Fibroblast of the aortic adventitia (primary cell): ENCODE data around the gene CIROP. TPM values are rescaled to one million over a fixed set of nuclear protein-coding genes. Genes with fewer than 3 reads are reported as not detected.

Source experiments
- DNase-seq: peaks from one replicate; pipeline ENCODE4 v3.0.0-alpha.2; 2010; ENCODE audit warnings: low read depth
- H3K4me3 ChIP-seq: 2 replicates; pipeline ENCODE4 v1.5.1; 2011; ENCODE audit warnings: low read depth, mild to moderate bottlenecking, control low read depth, low read length, moderate library complexity
- total RNA-seq: library from RNA; depleted of rRNA; stranded (reverse); fragments of >200 nt; gene quantifications from 2 replicates; pipeline ENCODE4 v1.2.3, GENCODE V29; 2012; ENCODE audit warnings: low replicate concordance
- TF ChIP-seq, protein P1 (sequence below): IDR thresholded peaks from 2 replicates; pipeline ENCODE4 v1.5.1; 2011; ENCODE audit warnings: mild to moderate bottlenecking, low read length, control low read depth, inconsistent platforms; ENCODE audit not compliant: insufficient read depth

The CIROP gene
- total RNA-seq, 1 donor: 1.8 TPM

DNA sequence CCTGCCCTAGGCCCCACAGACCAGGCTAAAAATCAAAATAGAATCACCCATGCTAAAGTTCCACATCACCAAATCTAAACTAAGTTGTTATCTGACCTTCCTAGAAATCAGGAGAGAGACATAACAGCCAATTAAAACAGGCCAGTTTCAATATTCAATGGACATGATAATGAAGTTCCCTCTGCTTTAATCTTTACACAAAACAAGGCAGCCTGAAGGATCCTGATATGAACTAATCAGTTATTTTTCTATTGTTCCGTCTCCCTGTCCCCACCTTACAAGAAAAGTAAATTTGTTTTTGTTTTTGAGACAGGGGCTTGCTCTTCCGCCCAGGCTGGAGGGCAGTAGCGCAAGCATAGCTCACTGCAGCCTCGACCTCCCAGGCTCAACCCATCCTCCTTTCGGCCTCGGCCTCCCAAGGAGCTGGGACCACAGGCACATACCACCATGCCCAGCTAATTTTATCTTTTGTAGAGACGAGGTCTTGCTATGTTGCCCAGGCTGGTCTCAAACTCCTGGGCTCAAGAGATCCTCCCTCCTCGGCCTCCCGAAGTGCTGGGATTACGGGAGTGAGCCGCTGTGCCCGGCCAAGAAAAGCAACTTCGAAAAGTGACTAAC, 19.7 kb upstream of the CIROP start:
- H3K4me3 ChIP-seq: no peak overlapping the region
- no peak for DNase-seq
- TF ChIP-seq, protein P1, sequence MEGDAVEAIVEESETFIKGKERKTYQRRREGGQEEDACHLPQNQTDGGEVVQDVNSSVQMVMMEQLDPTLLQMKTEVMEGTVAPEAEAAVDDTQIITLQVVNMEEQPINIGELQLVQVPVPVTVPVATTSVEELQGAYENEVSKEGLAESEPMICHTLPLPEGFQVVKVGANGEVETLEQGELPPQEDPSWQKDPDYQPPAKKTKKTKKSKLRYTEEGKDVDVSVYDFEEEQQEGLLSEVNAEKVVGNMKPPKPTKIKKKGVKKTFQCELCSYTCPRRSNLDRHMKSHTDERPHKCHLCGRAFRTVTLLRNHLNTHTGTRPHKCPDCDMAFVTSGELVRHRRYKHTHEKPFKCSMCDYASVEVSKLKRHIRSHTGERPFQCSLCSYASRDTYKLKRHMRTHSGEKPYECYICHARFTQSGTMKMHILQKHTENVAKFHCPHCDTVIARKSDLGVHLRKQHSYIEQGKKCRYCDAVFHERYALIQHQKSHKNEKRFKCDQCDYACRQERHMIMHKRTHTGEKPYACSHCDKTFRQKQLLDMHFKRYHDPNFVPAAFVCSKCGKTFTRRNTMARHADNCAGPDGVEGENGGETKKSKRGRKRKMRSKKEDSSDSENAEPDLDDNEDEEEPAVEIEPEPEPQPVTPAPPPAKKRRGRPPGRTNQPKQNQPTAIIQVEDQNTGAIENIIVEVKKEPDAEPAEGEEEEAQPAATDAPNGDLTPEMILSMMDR: no peak

DNA sequence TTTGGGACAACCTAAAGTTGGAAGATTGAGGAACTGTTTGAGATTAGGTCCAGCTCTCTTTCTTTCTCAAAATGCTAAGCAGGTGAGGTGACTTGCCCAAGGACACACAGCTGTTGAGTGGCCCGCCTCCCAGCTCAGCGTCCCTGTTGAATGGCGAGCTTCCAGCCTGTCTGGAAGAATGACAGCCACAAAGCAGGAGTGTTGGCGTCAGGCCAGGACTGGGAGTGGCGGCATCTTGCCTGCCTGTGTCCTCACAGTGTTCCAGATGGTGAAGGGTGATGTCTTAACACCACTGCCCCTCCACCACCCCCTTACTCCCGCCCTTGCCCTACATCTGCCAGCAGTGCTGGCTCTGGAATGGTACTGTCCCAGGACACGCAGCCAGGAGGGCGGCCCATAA, 18.6 kb upstream of the CIROP start:
- TF ChIP-seq, protein P1: no peak
- DNase-seq: no peak
- H3K4me3 ChIP-seq: no peak overlapping the region

- DNase-seq: no peak
- no peak overlapping the region for H3K4me3 ChIP-seq
- TF ChIP-seq, protein P1: no peak
Measured at GRCh38 chr14:23122086-23122485, 17.3 kb upstream of the CIROP start.

DNA sequence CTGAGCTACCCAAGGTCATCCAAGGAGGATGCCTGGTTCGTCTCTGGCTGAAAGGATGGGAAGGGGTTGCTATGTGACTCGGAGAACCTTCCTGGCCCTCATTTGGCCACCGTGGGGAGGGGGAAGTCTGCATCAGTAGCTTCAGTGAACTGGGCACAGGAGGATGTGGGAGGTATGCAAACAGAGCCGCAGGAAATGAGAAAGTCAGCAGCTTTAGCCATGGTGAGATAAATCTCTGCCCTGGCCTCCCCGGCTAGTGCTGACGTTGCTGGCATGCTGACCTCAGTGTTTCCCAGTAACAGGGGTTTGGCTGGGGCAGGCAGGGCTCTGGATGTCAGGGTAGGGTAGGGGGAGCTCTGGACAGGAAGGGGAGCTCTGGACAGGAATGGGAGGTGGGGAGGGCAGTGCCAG, 16.6 kb upstream of the CIROP start:
- TF ChIP-seq, protein P1: no peak
- peak; percentile 84 for DNase-seq
- no peak overlapping the region for H3K4me3 ChIP-seq

DNA sequence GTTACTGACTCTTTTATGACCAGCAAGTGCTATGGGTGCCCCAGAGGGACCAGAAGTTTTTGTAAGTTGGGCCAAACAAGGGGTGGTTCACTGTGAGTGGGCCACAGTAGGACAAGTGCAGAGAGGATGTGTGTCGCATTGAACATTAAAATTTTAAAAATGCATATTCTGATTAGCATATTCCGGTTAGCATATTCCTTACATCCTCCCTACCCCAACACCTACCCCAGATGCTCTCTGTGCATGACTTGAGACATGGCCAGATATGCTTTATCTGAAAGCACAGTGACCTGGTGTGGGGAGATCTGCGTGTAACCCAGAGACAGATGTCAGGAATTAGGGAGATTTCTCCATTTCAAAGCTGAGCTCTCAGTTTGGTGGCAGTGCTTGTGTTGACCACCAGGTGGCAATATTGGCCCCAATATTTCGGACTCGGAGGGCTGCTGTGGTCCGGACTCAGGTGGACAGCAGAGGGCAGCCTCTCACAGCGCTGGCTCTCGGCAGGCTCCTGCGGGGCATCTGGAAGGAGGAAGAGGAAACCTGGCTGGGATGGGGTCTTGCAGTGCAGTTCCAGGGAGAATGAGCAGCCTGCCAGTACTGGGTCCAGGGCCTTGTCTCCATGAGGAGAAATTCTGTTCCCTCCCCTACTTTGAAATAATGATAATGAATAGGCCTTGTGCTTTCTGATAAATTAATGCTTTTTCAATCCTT, 15.9 kb upstream of the CIROP start:
- H3K4me3 ChIP-seq: no peak overlapping the region
- DNase-seq: peak; percentile 88
- TF ChIP-seq, protein P1: peak; percentile 99

DNA sequence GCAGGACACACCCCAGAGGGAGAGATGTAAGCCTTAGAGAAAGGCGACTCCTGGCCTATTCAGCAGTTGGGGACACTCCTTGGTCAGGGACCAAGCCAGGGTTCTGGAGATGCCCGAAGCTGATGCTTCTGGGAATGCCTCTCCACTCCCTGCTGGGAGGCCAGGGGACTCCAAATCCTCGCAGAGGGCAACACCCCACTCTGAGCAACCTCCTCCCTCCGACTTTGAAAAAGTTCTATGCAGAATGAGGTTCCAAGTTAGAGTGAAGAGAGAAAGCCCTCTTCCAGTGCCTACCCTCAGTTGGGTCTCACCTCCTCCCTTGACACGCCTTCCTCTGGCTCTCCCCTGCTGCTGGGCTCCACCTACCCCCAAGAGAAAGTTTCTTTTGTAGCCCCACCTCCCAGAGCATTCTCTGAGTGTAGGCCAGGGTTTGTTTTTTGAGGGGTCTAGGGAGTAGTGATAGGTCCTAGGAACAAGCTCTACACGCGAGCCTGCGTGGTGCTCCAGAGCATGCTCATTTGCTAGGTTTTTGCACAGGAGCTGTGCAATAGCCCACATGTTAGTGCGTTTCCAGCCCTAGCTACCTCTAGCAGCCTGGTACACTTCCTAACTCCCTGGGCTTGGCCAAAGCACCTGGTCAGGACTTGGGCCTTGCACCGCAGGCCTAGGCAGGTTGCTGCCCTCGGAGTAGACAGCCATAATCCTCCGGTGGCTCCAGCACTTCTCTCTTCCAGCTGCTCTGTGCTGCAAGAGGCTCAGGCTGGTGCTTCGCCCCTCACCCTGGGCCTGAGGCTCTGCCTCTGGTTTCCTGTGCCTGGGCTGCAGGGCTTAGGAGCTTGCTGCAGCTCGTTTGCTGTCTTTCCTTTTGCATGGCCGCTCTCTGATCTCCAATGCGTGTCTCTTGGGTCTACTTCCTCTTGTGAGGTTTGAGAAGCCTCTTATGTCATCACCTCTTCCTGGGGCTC, 14.9 kb upstream of the CIROP start:
- TF ChIP-seq, protein P1: no peak
- no peak overlapping the region for H3K4me3 ChIP-seq
- no peak for DNase-seq
